T follicular helper cell (primary cell): ENCODE data around the gene SPATS2.

Source experiments
- DNase-seq: peaks from one replicate; pipeline ENCODE4 v3.0.0-alpha.2; 2020; ENCODE audit warnings: low read depth

The SPATS2 gene

GRCh38 chr12:49335955-49336644 is 31.2 kb upstream of the SPATS2 start:
- DNase-seq, result no peak

- DNase-seq, result peak; percentile 82
Measured at GRCh38 chr12:49336645-49337584, 30.3 kb upstream of the SPATS2 start, which contains the start of gene C1QL4. Gene C1QL4 (minus strand): TSS chr12:49337188. CDS start chr12:49336477, 711 bp downstream.

DNA sequence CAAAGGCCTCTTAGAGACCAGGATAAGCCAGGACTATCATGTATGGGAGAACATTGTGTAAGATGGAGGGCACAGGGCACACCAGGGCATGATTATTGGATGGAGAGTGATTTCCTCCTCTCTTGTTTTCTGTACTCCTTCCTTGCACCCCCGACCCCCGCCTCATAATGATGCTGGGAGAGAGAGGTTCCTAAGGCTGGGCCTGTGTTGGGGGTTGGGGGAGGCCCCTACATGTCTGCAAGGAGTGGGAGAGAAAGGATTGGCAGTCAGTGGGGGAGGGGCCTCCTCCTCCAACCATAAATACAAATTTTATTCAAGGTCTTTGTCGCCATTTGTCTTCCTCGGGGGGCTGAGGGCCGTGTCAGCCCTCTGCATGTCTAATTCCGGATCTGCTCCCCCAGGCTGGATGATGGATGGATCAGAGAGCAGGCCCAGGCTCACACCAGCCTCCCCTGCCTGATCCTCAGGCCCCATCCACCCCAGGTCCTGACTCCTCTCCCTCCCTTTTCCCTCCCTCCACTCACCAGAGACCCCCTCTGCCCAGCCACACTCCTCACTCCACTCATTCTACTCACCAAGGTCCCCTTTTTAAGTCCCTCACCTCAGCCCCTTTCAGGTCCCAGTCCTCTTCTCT is 28.3 kb upstream of the SPATS2 start:
- no peak for DNase-seq

DNA sequence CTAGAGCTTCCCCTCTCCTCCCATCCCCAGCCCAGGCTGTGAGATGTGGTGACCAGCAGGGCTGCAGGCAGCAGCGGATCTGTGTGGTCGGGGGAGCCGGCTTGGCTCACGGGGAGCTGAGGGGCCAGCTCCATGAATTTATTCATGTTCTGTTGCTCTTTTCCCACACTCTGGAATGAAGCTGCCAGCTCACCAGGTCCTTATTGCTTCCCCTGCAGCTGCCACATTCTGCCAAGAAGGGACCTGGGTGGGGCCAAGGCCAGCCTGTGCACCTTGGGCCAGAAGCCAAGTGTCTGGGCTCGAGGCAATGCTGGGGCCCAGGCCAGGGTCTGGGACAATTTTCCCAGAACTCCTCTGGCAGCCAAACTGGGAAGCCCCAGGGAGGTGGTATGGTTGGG is 27.8 kb upstream of the SPATS2 start:
- DNase-seq, result no peak

DNA sequence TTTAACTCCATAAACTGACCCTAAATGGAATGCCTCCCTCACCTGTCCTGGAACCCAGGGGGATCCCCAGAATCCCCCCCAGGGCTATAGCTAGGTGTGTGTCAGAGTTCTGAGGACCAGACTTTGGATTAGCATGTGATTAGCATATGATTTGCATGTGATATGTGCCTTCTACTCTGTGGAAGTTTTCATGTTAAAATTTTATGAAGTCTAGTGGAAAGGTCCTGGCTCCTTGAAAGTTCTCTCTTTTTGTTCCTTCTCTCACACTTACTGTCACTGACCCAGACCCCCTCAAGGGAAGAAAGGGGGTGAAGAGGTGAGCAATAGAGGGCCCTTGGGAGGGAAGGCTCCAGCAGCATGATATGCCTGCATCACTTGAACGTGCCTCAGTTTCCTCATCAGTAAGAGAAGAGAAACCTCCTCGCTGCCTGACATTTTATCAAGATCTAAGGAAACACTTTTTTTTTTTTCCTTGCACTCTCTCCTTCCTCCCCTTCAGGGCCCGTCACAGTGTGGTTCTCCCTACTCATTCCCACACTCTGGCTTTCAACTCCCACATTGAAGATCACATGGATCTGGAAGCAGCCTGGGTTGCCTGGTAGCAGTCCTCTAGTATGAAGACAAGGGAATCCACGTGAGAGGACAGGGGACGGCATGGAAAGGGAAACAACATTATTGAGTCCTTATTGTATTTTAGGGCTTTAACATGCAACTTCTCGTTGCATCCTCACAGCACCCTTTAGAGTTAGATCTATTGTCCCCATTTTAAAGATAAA is 27.0 kb upstream of the SPATS2 start:
- no peak for DNase-seq

- DNase-seq, result no peak
Measured at GRCh38 chr12:49340971-49341776, 26.1 kb upstream of the SPATS2 start.

DNA sequence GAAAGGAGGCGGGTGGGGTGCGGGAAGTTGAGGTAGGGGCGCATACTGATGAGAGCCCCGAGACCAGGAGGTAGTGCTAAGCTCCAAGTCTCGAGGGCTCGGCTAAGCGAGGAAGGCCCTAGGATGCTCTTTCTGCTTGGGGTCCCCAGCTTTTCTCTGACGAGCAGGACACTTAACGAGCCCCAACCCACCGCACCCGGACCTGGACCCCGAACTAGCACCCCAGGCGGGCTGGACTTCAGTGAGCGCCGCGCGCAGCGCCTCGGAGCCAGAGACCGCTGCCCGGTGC is 25.5 kb upstream of the SPATS2 start:
- no peak for DNase-seq

GRCh38 chr12:49342066-49342913 is 25.0 kb upstream of the SPATS2 start:
- DNase-seq, result peak; percentile 53

DNA sequence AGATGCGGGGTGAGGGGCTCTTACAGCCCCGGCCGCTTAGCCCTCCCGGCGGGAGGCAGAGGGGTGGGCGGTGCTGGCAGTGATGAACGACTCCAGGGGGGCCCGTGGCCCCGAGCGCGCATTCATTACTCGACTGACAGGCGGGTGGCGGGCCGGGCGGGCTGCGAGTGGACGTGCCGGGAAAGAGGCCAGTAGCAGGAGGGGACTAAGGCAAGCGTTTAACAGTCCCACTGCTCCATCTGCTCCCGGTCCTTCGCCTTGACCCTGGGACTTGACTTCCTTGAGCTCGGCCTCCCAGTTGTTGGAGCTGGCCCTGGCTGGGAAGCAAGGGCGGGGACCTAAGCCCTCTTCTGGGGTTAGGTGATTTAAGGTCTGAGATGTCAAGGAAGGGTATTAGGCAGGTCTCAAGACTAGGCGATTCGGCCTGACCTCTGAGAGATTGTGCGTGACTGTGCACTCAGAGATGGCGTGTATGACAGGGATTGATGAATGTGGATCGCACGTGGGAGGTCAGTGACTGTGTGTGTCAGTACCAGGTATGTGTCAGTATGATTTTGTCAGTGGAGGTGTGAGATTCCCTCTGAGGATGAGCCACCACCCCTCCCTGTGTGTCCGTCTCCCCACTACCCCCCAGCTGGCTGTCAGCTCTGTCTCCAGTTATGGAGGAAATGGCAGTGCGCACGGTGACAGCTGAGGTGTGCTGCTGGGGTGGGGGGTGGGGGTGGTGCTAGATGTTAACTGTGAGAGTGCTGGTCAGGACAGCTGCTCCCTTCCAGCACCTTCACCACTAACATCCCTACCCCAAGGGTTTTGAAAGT is 24.1 kb upstream of the SPATS2 start:
- DNase-seq, result no peak

GRCh38 chr12:49344486-49345050 is 22.7 kb upstream of the SPATS2 start:
- DNase-seq, result no peak

- no peak for DNase-seq
Measured at GRCh38 chr12:49345051-49345824, 22.0 kb upstream of the SPATS2 start.

GRCh38 chr12:49345825-49346658 is 21.2 kb upstream of the SPATS2 start:
- no peak for DNase-seq

- no peak for DNase-seq
Measured at GRCh38 chr12:49346659-49347310, 20.5 kb upstream of the SPATS2 start, which contains the start of gene DNAJC22. Gene DNAJC22 (plus strand): TSS chr12:49346888. CDS start chr12:49348873, 1,985 bp downstream.

DNA sequence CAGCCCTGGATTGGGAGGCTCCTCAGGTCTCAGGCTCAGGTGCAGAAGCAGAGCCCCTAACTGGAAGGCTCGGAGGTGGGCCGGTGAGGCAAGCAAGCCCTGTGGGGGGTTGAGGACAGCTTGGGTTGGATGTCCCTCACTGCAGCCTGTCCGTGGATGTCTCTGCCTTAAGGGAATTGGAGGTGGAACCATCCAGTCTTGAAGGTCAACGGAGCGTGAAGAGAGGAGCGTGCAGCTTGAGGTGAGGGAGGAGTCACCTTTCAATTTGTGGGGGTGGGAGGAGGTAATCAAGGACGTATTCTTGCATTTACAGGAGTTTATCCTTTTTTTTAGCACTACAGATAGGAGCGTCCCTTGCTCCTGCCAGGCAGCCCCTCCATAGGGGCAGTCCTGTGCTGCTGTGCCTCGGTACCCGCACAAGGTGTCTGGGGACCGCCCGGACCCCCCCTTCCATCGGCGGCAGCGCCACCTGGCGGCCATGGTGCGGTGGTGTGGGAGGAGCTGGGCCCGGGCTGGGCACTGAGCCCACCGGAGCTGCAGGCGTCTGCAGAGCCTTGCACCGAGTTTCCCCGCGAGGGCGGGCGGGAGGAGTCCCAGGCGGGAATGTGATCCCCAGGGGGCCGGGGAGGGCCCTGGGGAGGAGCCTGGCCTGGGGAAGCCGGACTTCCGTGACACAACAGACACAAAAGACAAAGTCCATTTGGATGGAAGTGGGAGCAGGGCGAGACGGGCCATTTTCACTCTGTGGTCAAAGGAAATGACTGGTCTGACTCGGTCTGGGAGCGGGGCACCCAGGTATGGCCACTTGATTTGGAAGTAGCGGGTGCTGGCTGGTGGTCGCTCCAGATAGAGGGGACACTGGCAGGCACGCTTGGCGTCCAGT is 19.7 kb upstream of the SPATS2 start:
- DNase-seq, result peak; percentile 69

DNA sequence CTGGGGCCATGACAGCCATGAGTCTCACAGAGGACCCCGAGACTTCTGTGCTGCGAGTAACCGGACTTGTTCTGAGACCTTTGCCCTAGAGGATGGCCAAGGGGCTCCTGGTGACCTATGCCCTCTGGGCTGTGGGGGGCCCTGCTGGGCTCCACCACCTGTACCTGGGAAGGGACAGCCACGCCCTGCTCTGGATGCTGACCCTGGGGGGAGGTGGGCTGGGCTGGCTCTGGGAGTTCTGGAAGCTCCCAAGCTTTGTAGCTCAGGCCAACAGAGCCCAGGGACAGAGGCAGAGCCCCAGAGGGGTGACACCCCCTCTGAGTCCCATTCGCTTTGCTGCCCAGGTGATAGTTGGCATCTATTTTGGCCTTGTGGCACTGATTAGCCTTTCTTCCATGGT is 18.5 kb upstream of the SPATS2 start:
- no peak for DNase-seq

- no peak for DNase-seq
Measured at GRCh38 chr12:49349266-49349665, 18.0 kb upstream of the SPATS2 start.
